ENCODE measurements around the gene F2.

DNA sequence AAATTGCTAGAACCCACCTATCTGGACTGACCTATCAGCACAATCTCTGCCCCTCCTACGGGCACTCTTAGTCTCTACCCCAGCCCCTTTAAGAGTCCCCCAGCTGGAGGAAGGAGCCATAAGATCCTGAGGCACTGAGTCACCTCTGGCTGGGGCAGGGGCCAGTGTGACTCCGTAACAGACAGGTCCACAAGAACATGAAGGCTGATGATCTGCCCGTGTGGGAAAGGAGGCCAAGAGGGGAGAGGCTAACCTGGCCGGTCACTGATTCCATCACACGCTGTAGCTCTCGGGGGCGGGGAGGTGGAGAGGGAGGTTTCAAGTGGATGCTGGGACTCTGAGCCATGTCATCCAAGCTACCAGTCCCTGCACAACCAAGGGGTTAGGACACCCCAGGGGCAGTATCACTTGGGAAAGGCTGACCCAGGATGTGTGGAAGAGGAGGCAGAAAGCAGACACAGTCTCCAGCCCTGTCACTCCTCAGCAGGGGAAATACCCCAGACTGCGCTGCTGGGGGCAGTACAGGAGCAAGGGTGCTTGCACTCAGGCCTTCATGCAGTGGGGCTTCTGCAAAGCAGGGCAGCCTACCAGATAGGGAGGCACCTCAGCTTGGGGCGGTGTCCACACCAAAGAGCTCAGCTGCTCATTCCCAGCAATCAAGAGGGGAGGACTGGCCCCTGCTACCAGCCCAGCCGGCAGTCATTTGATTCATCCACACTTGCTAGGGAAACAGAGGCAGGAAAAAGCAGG lies 40.8 kb upstream of the F2 start:
- TF ChIP-seq, protein P1, sequence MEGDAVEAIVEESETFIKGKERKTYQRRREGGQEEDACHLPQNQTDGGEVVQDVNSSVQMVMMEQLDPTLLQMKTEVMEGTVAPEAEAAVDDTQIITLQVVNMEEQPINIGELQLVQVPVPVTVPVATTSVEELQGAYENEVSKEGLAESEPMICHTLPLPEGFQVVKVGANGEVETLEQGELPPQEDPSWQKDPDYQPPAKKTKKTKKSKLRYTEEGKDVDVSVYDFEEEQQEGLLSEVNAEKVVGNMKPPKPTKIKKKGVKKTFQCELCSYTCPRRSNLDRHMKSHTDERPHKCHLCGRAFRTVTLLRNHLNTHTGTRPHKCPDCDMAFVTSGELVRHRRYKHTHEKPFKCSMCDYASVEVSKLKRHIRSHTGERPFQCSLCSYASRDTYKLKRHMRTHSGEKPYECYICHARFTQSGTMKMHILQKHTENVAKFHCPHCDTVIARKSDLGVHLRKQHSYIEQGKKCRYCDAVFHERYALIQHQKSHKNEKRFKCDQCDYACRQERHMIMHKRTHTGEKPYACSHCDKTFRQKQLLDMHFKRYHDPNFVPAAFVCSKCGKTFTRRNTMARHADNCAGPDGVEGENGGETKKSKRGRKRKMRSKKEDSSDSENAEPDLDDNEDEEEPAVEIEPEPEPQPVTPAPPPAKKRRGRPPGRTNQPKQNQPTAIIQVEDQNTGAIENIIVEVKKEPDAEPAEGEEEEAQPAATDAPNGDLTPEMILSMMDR (IDR thresholded peaks at IDR 0.05) = no peak
- no peak for TF ChIP-seq POLR2A (IDR thresholded peaks at IDR 0.05)

Data from heart left ventricle (tissue), 13 donors.